Endothelial cell of umbilical vein (primary cell): ENCODE measurements around the gene SIAH2. TPM values are rescaled to one million over a fixed set of nuclear protein-coding genes. Genes with fewer than 3 reads are reported as not detected.
A peak's percentile ranks its signal among the peaks of the same experiment; 100 is the strongest.

Experiments used
- BruUV-seq: library from RNA; stranded (reverse); fragments of 400-500 nt; replicated peaks from 2 replicates; lab custom pipeline; 2021; lab: Mats Ljungman, UMichigan
- CTCF ChIA-PET: fragments of 300-600, 350-600 bp; sonication (Branson Sonifier 250); formaldehyde crosslinking; loops from one replicate; lab custom pipeline; 2021; ENCODE audit warnings: antibody characterized with exemption, inconsistent platforms; lab: Charles Lee
- POLR2A ChIA-PET: fragments of 300-600, 350-600 bp; sonication (Branson Sonifier 250); formaldehyde crosslinking; loops from one replicate; lab custom pipeline; 2021; ENCODE audit warnings: antibody characterized with exemption, inconsistent platforms; lab: Charles Lee
- DNase-seq: peaks from one replicate; pipeline ENCODE4 v3.0.0-alpha.2; 2011; ENCODE audit warnings: low read depth, low spot score
- FAIRE-seq: peaks from 2 replicates; lab custom pipeline; 2011; peaks lifted over from hg19 to GRCh38; lab: Jason Lieb, UNC
- H2AFZ ChIP-seq: 2 replicates; pipeline ENCODE4 v1.6.0; 2012; ENCODE audit warnings: low read depth, low read length, control low read depth, inconsistent platforms
- H3K27ac ChIP-seq: 2 replicates; pipeline ENCODE4 v1.5.1; 2011; ENCODE audit warnings: low read depth, mild to moderate bottlenecking, control low read depth, low read length, moderate library complexity; ENCODE audit not compliant: insufficient read depth
- H3K27me3 ChIP-seq, 2 experiments: 2 replicates each; pipeline versions ENCODE4 v1.6.0 to v1.6.1; 2011; ENCODE audit warnings: low read length in 2 of 2, mixed read lengths in 1 of 2; ENCODE audit not compliant: control insufficient read depth in 2 of 2, insufficient read depth in 2 of 2
- H3K36me3 ChIP-seq, 2 experiments: 2 replicates in 1 of 2; 3 replicates in 1 of 2; pipeline ENCODE4 v1.5.1; 2011; ENCODE audit warnings: low read length in 2 of 2, mild to moderate bottlenecking in 1 of 2, moderate library complexity in 1 of 2; ENCODE audit not compliant: control insufficient read depth in 2 of 2, insufficient read depth in 2 of 2; ENCODE audit errors: extremely low read depth in 1 of 2
- H3K4me1 ChIP-seq: 3 replicates; pipeline ENCODE4 v1.5.1; 2011; ENCODE audit warnings: mild to moderate bottlenecking, low read length; ENCODE audit not compliant: control insufficient read depth, insufficient read depth; ENCODE audit errors: extremely low read depth
- H3K4me2 ChIP-seq: 2 replicates; pipeline ENCODE4 v1.6.1; 2011; ENCODE audit warnings: low read length, control low read depth, mixed read lengths; ENCODE audit not compliant: insufficient read depth
- H3K4me3 ChIP-seq, 3 experiments: fragments of 200-600 bp in 1 of 3; sonication (generic), shearing (Covaris generic) in 1 of 3; replicated peaks in 1 of 3; 2 replicates each; pipeline ENCODE4 v1.5.1; 2011 to 2016; ENCODE audit warnings: control low read depth in 3 of 3, low read length in 3 of 3, mild to moderate bottlenecking in 2 of 3, inconsistent platforms in 1 of 3, low read depth in 1 of 3, moderate library complexity in 1 of 3; ENCODE audit not compliant: insufficient read depth in 1 of 3
- H3K79me2 ChIP-seq: 2 replicates; pipeline ENCODE4 v1.6.0; 2012; ENCODE audit warnings: low read length, inconsistent platforms; ENCODE audit not compliant: control insufficient read depth, insufficient read depth
- H3K9ac ChIP-seq: replicated peaks from 2 replicates; pipeline ENCODE3; 2011; ENCODE audit warnings: low read length, control low read depth; ENCODE audit not compliant: insufficient read depth; ENCODE audit errors: extremely low read depth
- H3K9me1 ChIP-seq: replicated peaks from 3 replicates; pipeline ENCODE4 v1.6.0; 2011; ENCODE audit warnings: mild to moderate bottlenecking, low read length; ENCODE audit not compliant: control insufficient read depth, insufficient read depth; ENCODE audit errors: extremely low read depth
- H3K9me3 ChIP-seq: replicated peaks from 2 replicates; pipeline ENCODE4 v1.5.1; 2012; ENCODE audit warnings: low read length, inconsistent platforms; ENCODE audit not compliant: control insufficient read depth, insufficient read depth
- H4K20me1 ChIP-seq: replicated peaks from 2 replicates; pipeline ENCODE3; 2011; ENCODE audit warnings: mild to moderate bottlenecking, low read length; ENCODE audit not compliant: control insufficient read depth, insufficient read depth; ENCODE audit errors: extremely low read depth
- EZH2 ChIP-seq: IDR thresholded peaks from 2 replicates; pipeline ENCODE4 v1.6.1; 2012; ENCODE audit warnings: borderline replicate concordance, low read depth, mild to moderate bottlenecking, moderate library complexity, low read length, inconsistent platforms; ENCODE audit not compliant: severe bottlenecking
- FOS ChIP-seq: IDR thresholded peaks from 2 replicates; pipeline ENCODE4 v1.6.1; 2011; ENCODE audit warnings: mild to moderate bottlenecking, low read length, moderate library complexity, borderline replicate concordance; ENCODE audit not compliant: insufficient read depth
- JUN ChIP-seq: IDR thresholded peaks from 2 replicates; pipeline ENCODE4 v1.6.1; 2011; ENCODE audit warnings: borderline replicate concordance, low read depth; ENCODE audit not compliant: insufficient read length, insufficient read depth
- MAX ChIP-seq: IDR thresholded peaks from 2 replicates; pipeline ENCODE4 v1.6.1; 2011; ENCODE audit not compliant: insufficient read depth, insufficient read length
- MYC ChIP-seq: IDR thresholded peaks from one replicate; pipeline ENCODE4 v1.6.1; 2011; ENCODE audit warnings: mild to moderate bottlenecking, low read depth, low read length
- POLR2A ChIP-seq: IDR thresholded peaks from 2 replicates; pipeline ENCODE4 v1.6.1; 2012; ENCODE audit warnings: low read depth, mild to moderate bottlenecking, control low read depth, low read length
- POLR2AphosphoS5 ChIP-seq: IDR thresholded peaks from 2 replicates; pipeline ENCODE4 v1.6.1; 2012; ENCODE audit warnings: low read depth, mild to moderate bottlenecking, control low read depth, low read length, moderate library complexity; ENCODE audit not compliant: insufficient read depth
- dilution Hi-C: fragments of 300-500 bp; cut with MboI; formaldehyde crosslinking; loops from one replicate; pipeline ENCODE4 v1.15.0; 2019; ENCODE audit warnings: low sequenced_read_pairs; ENCODE audit not compliant: extremely low pct_ligation_motif_present
- intact Hi-C: fragments of 100-400 bp; cut with micrococcal nuclease; formaldehyde crosslinking; loops from one replicate; pipeline ENCODE4 v1.10.0; 2022
- polyA plus RNA-seq, 4 experiments: library from polyadenylated mRNA; depleted of rRNA in 3 of 4; stranded (reverse) in 3 of 4; unstranded in 1 of 4; fragments of >200 nt; gene quantifications; 2 replicates each; pipeline versions ENCODE4 v1.2.1 to v1.2.3, GENCODE V29; 2011 to 2012; ENCODE audit warnings: missing spikeins in 1 of 4
- total RNA-seq: library from RNA; stranded (reverse); gene quantifications from 2 replicates; pipeline ENCODE4 v1.2.3, GENCODE V29; 2021

SIAH2 gene
- total and polyA plus RNA-seq, 2 donors (not counting 3 experiments of a cell fraction or from before 2014, with no cell fraction given) = 16.7 to 25.1 TPM

GRCh38 chr3:150703299-150703755, 59.6 kb downstream of the SIAH2 start:
- Histone ChIP-seq H3K4me2 (peak overlapping the region; percentile 86), H3K9me1 (no peaks in the 10 kb centered on the region), H3K4me1 (peaks cover 7% of the 10 kb centered on the region), H4K20me1 (no peaks in the 10 kb centered on the region), H3K36me3 (no peaks in the 10 kb centered on the region), H3K9ac (peak overlapping the region; percentile 95), H3K9me3 (no peaks in the 10 kb centered on the region), H3K27me3 (no peaks in the 10 kb centered on the region), H3K27ac (peak overlapping the region; percentile 72), H3K79me2 (no peaks in the 10 kb centered on the region), H2AFZ (peak overlapping the region; percentile 47), H3K4me3 (peak overlapping the region; percentile 38 to 68 (median 43))
- no peak for TF ChIP-seq MAX
- no peak for TF ChIP-seq EZH2
- TF ChIP-seq POLR2A = peak; percentile 58
- TF ChIP-seq FOS = no peak
- TF ChIP-seq MYC = no peak
- no peak for TF ChIP-seq POLR2AphosphoS5
- DNase-seq (peak; percentile 57), FAIRE-seq (no peak)
- intact Hi-C loops (loop anchor here (1.0 to 10.0 kb wide), 4 partner anchors 60 to 731 kb away; partner anchors contain the start of genes EIF2A, PFN2, SELENOT and SERP1), dilution Hi-C loops (no loop called here)
- TSS peak; percentile 48 for BruUV-seq
- CTCF ChIA-PET = interaction anchor here (0.6 to 1.7 kb wide), 8 partner anchors 18 to 384 kb away, joined by 3 to 9 read pairs (median 4); partner anchors contain the start of genes MED12L and SIAH2
- POLR2A ChIA-PET = interaction anchor here (0.7 to 1.5 kb wide), 6 partner anchors 8 to 119 kb away, joined by 4 to 10 read pairs (median 6); partner anchors contain the start of genes SELENOT and SIAH2

- Histone ChIP-seq H3K9ac (no peak overlapping the region), H3K4me1 (peaks cover 4% of the 10 kb centered on the region), H3K4me3 (no peak overlapping the region), H4K20me1 (no peaks in the 10 kb centered on the region), H3K36me3 (no peaks in the 10 kb centered on the region), H3K27ac (no peak overlapping the region), H3K4me2 (peak overlapping the region; percentile 21), H3K9me3 (no peaks in the 10 kb centered on the region), H2AFZ (peak overlapping the region; percentile 34), H3K79me2 (no peaks in the 10 kb centered on the region), H3K27me3 (no peaks in the 10 kb centered on the region), H3K9me1 (no peaks in the 10 kb centered on the region)
- ChIA-PET CTCF (no interaction called here), POLR2A (no interaction called here)
- FAIRE-seq (peak; percentile 62), DNase-seq (peak; percentile 10)
- intact Hi-C loops = no loop called here
- dilution Hi-C loops = no loop called here
- TF ChIP-seq POLR2AphosphoS5 = peak; percentile 28
- TF ChIP-seq JUN = no peak
- TF ChIP-seq FOS = peak; percentile 49
- no peak for TF ChIP-seq POLR2A
- TF ChIP-seq MAX = no peak
- no peak for TF ChIP-seq EZH2
- no peak for TF ChIP-seq MYC
- no TSS peak for BruUV-seq
Measured at GRCh38 chr3:150699068-150699639, 63.8 kb downstream of the SIAH2 start.
